ENCODE data around the gene STXBP5L.

GRCh38 chr3:121473001-121473400, 565.0 kb downstream of the STXBP5L start:
- TF ChIP-seq POLR2A (IDR thresholded peaks at IDR 0.05), result no peak
- TF ChIP-seq, protein P1, sequence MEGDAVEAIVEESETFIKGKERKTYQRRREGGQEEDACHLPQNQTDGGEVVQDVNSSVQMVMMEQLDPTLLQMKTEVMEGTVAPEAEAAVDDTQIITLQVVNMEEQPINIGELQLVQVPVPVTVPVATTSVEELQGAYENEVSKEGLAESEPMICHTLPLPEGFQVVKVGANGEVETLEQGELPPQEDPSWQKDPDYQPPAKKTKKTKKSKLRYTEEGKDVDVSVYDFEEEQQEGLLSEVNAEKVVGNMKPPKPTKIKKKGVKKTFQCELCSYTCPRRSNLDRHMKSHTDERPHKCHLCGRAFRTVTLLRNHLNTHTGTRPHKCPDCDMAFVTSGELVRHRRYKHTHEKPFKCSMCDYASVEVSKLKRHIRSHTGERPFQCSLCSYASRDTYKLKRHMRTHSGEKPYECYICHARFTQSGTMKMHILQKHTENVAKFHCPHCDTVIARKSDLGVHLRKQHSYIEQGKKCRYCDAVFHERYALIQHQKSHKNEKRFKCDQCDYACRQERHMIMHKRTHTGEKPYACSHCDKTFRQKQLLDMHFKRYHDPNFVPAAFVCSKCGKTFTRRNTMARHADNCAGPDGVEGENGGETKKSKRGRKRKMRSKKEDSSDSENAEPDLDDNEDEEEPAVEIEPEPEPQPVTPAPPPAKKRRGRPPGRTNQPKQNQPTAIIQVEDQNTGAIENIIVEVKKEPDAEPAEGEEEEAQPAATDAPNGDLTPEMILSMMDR (IDR thresholded peaks at IDR 0.05), result no peak
